Measurements from ENCODE around the gene ZNF770. TPM values are rescaled to one million over a fixed set of nuclear protein-coding genes. Genes with fewer than 3 reads are reported as not detected.

ZNF770 gene
- total and polyA plus RNA-seq, 7 donors, result 16.2 to 70.6 (median 47.6) TPM

GRCh38 chr15:35003928-35004327 lies 15.8 kb upstream of the ZNF770 start:
- Histone ChIP-seq H3K27me3 (ENCODE audit: insufficient read depth in 3 of 3, low read length in 2 of 3) (no peaks in the 10 kb centered on the region), H3K27ac (no peak overlapping the region), H3K9me3 (no peaks in the 10 kb centered on the region), H3K4me3 (no peak overlapping the region), H3K4me1 (no peaks in the 10 kb centered on the region), H3K36me3 (ENCODE audit: insufficient read depth in 1 of 2, low read depth in 1 of 2) (no peaks in the 10 kb centered on the region)
- no peak for TF ChIP-seq CTCF (IDR thresholded peaks at IDR 0.05)
- no peak for ATAC-seq
- DNase-seq, result no peak
- 62 to 64% (median 63%) methylated on average over 3 of the region's 3 CpGs for WGBS, 3 donors
- intact Hi-C loops (cut with DNase I), result no loop called here

- H3K27ac ChIP-seq, result no peak overlapping the region
- peak in 1 of 2 donors; percentile 32 for DNase-seq
- intact Hi-C loops (cut with DNase I), result no loop called here
Measured at GRCh38 chr15:35000511-35000910, 12.4 kb upstream of the ZNF770 start.

GRCh38 chr15:34999906-35000305 lies 11.8 kb upstream of the ZNF770 start:
- 83 to 92% (median 92%) methylated on average over 7 of the region's 7 CpGs for WGBS, 3 donors
- H3K4me3 ChIP-seq, result no peak overlapping the region
- TF ChIP-seq CTCF (IDR thresholded peaks at IDR 0.05), result no peak
- ATAC-seq (peak in 1 of 4 donors; percentile 5), DNase-seq (no peak)
- H3K27me3 ChIP-seq (ENCODE audit: insufficient read depth in 3 of 3, low read length in 2 of 3), result peaks cover 0 to 8% (median 0%) of the 10 kb centered on the region in 3 donors
- no peaks in the 10 kb centered on the region for H3K9me3 ChIP-seq
- no peak overlapping the region for H3K27ac ChIP-seq
- intact Hi-C loops (cut with DNase I), result no loop called here
- no peaks in the 10 kb centered on the region for H3K36me3 ChIP-seq (ENCODE audit: insufficient read depth in 1 of 2, low read depth in 1 of 2)
- no peaks in the 10 kb centered on the region for H3K4me1 ChIP-seq

More at GRCh38 chr15:35000511-35000910, 12.4 kb upstream of the ZNF770 start:
- 15 to 25% (median 20%) methylated on average over 1 of the region's 1 CpG for WGBS, 3 donors
- Histone ChIP-seq H3K27me3 (ENCODE audit: insufficient read depth in 3 of 3, low read length in 2 of 3) (peaks cover 0 to 3% (median 0%) of the 10 kb centered on the region in 3 donors), H3K4me3 (no peak overlapping the region), H3K9me3 (no peaks in the 10 kb centered on the region), H3K36me3 (ENCODE audit: insufficient read depth in 1 of 2, low read depth in 1 of 2) (no peaks in the 10 kb centered on the region), H3K4me1 (no peaks in the 10 kb centered on the region)
- peak; percentile 89 to 99 (median 94) for ATAC-seq
- no peak for TF ChIP-seq CTCF (IDR thresholded peaks at IDR 0.05)

DNA sequence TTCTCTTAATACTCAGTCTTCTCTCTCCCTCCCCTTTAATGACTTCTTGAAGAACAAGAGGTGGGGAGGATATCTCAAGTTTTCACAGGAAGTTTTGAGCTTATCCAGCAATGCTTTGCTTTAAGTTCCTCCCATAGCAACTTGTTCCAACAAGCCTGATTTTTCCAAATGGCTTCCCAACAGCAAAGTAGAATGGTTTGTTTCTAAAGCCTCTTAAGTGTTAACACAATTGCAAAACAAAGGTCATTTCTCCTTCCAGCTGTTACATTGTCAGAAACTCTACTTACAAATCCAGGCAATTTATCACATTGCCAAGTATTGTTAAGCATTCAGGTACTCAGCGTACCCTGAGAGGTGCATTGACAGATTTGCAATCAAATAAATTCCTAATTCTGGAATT lies 6.8 kb upstream of the ZNF770 start:
- TF ChIP-seq CTCF (IDR thresholded peaks at IDR 0.05), result no peak
- intact Hi-C loops (cut with DNase I), result no loop called here
- Histone ChIP-seq H3K36me3 (ENCODE audit: insufficient read depth in 1 of 2, low read depth in 1 of 2) (no peaks in the 10 kb centered on the region), H3K9me3 (no peaks in the 10 kb centered on the region), H3K27me3 (ENCODE audit: insufficient read depth in 3 of 3, low read length in 2 of 3) (peaks cover 4 to 15% (median 5%) of the 10 kb centered on the region in 3 donors), H3K4me3 (no peak overlapping the region), H3K27ac (no peak overlapping the region), H3K4me1 (no peaks in the 10 kb centered on the region)
- WGBS, 3 donors, result 73 to 84% (median 75%) methylated on average over 1 of the region's 1 CpG
- ATAC-seq (no peak), DNase-seq (no peak)

GRCh38 chr15:34993877-34994276 lies 5.8 kb upstream of the ZNF770 start:
- ATAC-seq, result no peak
- no peak for TF ChIP-seq CTCF (IDR thresholded peaks at IDR 0.05)
- no peak overlapping the region for H3K27ac ChIP-seq
- no peak overlapping the region for H3K4me3 ChIP-seq
- H3K36me3 ChIP-seq (ENCODE audit: insufficient read depth in 1 of 2, low read depth in 1 of 2), result no peaks in the 10 kb centered on the region
- DNase-seq, result no peak
- intact Hi-C loops (cut with DNase I), result no loop called here
- peaks cover 4 to 15% (median 5%) of the 10 kb centered on the region in 3 donors for H3K27me3 ChIP-seq (ENCODE audit: insufficient read depth in 3 of 3, low read length in 2 of 3)
- H3K4me1 ChIP-seq, result peaks cover 6% of the 10 kb centered on the region
- no peaks in the 10 kb centered on the region for H3K9me3 ChIP-seq
- 89 to 90% (median 89%) methylated on average over 4 of the region's 4 CpGs for WGBS, 3 donors
